Astrocyte (in vitro differentiated cells and primary cell): ENCODE measurements around the gene ATP1B4.

ENCODE experiments used
- CTCF ChIP-seq: IDR thresholded peaks from 2 replicates; pipeline ENCODE4 v1.5.1; 2011; ENCODE audit warnings: low read depth, mild to moderate bottlenecking, inconsistent platforms, low read length, moderate library complexity; ENCODE audit not compliant: insufficient read depth
- EZH2 ChIP-seq: IDR thresholded peaks from 2 replicates; pipeline ENCODE4 v1.6.1; 2012; ENCODE audit warnings: mild to moderate bottlenecking, low read length, inconsistent platforms; ENCODE audit not compliant: insufficient read depth

- TF ChIP-seq CTCF (no peak), EZH2 (no peak)
Measured at GRCh38 chrX:120378570-120378969, 16.7 kb downstream of the ATP1B4 start.
